HEK293T (cell line): ENCODE results near the gene SLC35G3.

Experiments
- BHLHE40 ChIP-seq: fragments of 450-650 bp; IDR thresholded peaks from 2 replicates; pipeline ENCODE4 v1.6.1; 2016; ENCODE audit warnings: mild to moderate bottlenecking, moderate library complexity, borderline replicate concordance
- ELF4 ChIP-seq: fragments of 450-650 bp; IDR thresholded peaks from 2 replicates; pipeline ENCODE4 v1.6.1; 2017; ENCODE audit warnings: antibody characterized with exemption
- FOXA1 ChIP-seq: fragments of 450-650 bp; IDR thresholded peaks from 2 replicates; pipeline ENCODE4 v1.6.1; 2016; ENCODE audit warnings: mild to moderate bottlenecking
- FOXK2 ChIP-seq: fragments of 450-650 bp; IDR thresholded peaks from 2 replicates; pipeline ENCODE4 v1.6.1; 2016; ENCODE audit warnings: mild to moderate bottlenecking
- HDGF ChIP-seq: fragments of 450-650 bp; IDR thresholded peaks from 2 replicates; pipeline ENCODE4 v1.6.1; 2017; ENCODE audit warnings: antibody characterized with exemption, borderline replicate concordance
- L3MBTL2 ChIP-seq: fragments of 450-650 bp; conservative IDR thresholded peaks from 2 replicates; pipeline ENCODE4 v1.6.1; 2016; ENCODE audit warnings: mild to moderate bottlenecking
- LEF1 ChIP-seq: fragments of 450-650 bp; IDR thresholded peaks from 2 replicates; pipeline ENCODE4 v1.6.1; 2017; ENCODE audit warnings: mild to moderate bottlenecking, borderline replicate concordance
- NFRKB ChIP-seq: fragments of 450-650 bp; IDR thresholded peaks from 2 replicates; pipeline ENCODE4 v1.6.1; 2016; ENCODE audit warnings: mild to moderate bottlenecking, moderate library complexity
- PKNOX1 ChIP-seq: fragments of 450-650 bp; IDR thresholded peaks from 2 replicates; pipeline ENCODE4 v1.6.1; 2016
- SUZ12 ChIP-seq: fragments of 450-650 bp; IDR thresholded peaks from 2 replicates; pipeline ENCODE4 v1.6.1; 2016; ENCODE audit warnings: mild to moderate bottlenecking
- TARDBP ChIP-seq: fragments of 450-650 bp; IDR thresholded peaks from 2 replicates; pipeline ENCODE4 v1.6.1; 2016

GRCh38 chr17:35241520-35241919 lies 47.3 kb upstream of the SLC35G3 start:
- no peak for TF ChIP-seq PKNOX1
- TF ChIP-seq FOXK2 = no peak
- no peak for TF ChIP-seq FOXA1
- no peak for TF ChIP-seq TARDBP
- no peak for TF ChIP-seq SUZ12
- TF ChIP-seq NFRKB = no peak
- no peak for TF ChIP-seq L3MBTL2
- TF ChIP-seq ELF4 = no peak
- TF ChIP-seq LEF1 = no peak
- no peak for TF ChIP-seq BHLHE40
- no peak for TF ChIP-seq HDGF
